Measurements from ENCODE around the gene ROBO1.

- TF ChIP-seq CTCF (IDR thresholded peaks at IDR 0.05) (no peak), POLR2A (IDR thresholded peaks at IDR 0.05) (no peak)
These were observed 1178.0 kb downstream of the ROBO1 start for GRCh38 chr3:78589778-78590177.
